Stimulated activated naive CD4-positive, alpha-beta T cell treated with Interleukin-2 at 50 U/mL for 16 hours (primary cell): ENCODE data around the gene LIPI.
"Not testable (repeated sequence)": the region's sequence is repeated elsewhere in the genome, so short reads cannot be mapped to it uniquely, and the experiment has no call there.

Experiments used
- DNase-seq: peaks from one replicate; lab custom pipeline; 2025; lab: John Stamatoyannopoulos, UW

LIPI gene

GRCh38 chr21:14116080-14116481 is 94.7 kb downstream of the LIPI start:
- no peak for DNase-seq

DNA sequence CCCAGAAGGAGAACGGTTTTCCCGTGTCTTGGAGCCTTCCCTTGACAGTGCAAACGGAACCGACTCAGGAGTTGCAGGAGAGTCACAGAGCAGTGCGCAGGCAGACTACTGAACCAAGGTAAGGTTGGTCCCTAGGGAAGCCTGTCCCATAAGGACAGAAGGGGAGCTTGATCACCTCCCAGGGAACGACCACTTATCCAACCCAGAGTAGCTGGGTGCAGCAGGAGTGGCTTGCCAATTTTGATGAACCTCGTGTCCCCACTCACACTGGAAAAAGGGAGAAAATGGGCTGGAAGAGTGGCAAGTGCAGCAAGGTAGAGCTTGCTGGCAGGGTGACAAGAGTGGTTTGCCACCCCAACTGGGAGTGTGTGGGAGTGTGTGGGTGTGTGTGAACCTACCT is 95.1 kb downstream of the LIPI start:
- no peak for DNase-seq

- DNase-seq: no peak
These were observed 96.5 kb downstream of the LIPI start for GRCh38 chr21:14114251-14114650.

DNA sequence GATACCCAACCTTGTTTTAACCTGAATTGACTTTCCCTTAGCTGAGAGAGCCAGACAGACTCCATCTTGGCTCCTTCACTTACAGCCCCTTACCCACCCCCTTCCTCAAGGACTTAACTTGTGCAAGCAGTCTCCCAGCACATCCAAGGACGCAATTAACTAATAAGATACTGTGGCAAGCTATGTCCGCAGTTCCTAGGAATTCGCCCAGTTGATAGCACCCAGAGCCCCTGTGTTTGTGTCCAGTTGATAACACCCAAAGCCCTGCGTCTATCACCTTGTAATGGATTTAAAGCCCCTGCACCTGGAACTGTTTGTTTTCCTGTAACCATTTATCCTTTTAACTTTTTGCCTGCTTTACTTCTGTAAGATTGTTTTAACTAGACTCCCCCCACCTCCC is 106.2 kb downstream of the LIPI start:
- DNase-seq: not testable (repeated sequence)

DNA sequence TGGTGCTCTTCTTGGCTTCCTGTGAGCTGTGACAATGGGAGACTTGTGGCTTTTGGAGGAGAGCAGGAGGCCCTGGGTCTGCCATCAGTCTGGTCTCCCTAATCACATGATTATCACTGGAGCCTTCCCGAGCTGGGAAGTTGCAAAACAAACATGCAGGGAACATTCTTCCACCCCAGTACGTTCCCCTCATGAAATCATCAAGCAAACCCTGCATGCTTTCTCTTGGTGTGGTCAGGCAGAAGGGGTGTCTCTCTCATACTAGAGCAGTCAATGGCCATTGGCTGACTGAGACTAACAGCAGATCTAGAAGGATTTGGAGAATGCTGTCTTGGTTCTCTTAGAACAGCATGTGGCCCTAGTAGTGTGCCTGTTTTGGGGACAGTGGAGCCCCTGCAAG is 111.2 kb downstream of the LIPI start:
- no peak for DNase-seq

DNA sequence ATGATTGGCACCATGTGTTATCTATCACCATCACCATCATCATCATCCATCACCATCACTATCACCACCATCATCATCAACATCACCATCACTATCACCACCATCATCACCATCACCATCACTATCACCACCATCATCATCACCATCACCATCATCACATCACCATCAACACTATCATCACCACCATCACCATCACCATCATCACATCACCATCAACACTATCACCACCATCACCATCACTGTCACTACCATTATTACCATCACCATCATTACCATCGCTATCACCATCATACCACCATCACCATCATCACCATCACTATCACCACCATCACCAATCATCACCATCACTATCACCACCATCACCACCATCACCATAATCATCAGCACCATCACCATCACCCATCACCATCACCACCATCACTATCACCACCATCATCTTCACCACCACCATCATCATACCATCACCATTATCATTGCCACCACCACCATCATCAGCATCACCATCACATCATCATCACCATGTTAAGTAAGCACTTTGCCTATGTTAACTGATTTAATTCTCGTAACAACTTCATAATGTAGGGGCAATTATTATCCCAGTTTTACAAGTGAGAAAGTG is 112.8 kb downstream of the LIPI start:
- DNase-seq: no peak

- DNase-seq: no peak
These were observed 114.2 kb downstream of the LIPI start for GRCh38 chr21:14096577-14096976.

- no peak for DNase-seq
These were observed 114.6 kb downstream of the LIPI start for GRCh38 chr21:14096172-14096571.

GRCh38 chr21:14095056-14095455 is 115.7 kb downstream of the LIPI start:
- no peak for DNase-seq

GRCh38 chr21:14092834-14093560 is 117.8 kb downstream of the LIPI start:
- no peak for DNase-seq

- not testable (repeated sequence) for DNase-seq
These were observed 120.6 kb downstream of the LIPI start for GRCh38 chr21:14090184-14090583.

GRCh38 chr21:14088391-14088790 is 122.4 kb downstream of the LIPI start:
- no peak for DNase-seq

GRCh38 chr21:14086553-14086952 is 124.2 kb downstream of the LIPI start:
- no peak for DNase-seq

- no peak for DNase-seq
These were observed 126.1 kb downstream of the LIPI start for GRCh38 chr21:14084701-14085100.

GRCh38 chr21:14084068-14084501 is 126.7 kb downstream of the LIPI start:
- no peak for DNase-seq

GRCh38 chr21:14080764-14081096 is 130.0 kb downstream of the LIPI start:
- DNase-seq: no peak

DNA sequence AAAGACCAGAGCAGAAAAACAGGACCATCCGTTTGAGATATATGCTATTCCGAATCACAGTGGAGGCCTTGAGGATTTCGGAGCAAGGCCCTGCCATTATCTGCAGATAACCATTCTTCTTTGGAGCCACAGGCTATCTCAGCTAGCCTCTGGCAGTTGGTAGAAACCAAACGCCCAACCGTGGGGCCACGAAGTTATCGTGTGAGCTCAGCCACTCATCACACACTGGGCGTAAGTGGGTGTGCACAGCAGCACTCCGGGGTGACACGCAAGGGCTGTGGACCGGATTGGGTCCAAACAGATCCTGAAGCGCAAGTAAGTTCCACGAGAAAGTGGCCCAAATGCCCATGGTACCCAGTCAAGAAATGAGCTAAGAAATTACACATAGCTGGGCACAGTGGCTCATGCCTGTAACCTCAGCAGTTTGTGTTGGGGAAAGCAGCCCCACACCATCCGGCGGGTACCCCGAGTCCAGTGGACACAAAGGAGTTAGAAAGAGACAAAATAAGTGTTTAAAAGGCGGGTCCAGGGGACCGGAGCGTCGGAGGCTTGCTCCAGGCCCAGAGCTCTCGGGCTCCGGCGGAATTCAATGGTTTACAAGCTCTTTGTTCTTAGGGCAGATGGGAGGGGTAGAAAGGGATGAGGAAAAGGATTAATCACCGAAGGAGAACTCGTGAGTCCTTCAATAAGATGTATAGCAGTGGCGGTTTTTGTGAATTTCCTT is 130.6 kb downstream of the LIPI start:
- DNase-seq: no peak

DNA sequence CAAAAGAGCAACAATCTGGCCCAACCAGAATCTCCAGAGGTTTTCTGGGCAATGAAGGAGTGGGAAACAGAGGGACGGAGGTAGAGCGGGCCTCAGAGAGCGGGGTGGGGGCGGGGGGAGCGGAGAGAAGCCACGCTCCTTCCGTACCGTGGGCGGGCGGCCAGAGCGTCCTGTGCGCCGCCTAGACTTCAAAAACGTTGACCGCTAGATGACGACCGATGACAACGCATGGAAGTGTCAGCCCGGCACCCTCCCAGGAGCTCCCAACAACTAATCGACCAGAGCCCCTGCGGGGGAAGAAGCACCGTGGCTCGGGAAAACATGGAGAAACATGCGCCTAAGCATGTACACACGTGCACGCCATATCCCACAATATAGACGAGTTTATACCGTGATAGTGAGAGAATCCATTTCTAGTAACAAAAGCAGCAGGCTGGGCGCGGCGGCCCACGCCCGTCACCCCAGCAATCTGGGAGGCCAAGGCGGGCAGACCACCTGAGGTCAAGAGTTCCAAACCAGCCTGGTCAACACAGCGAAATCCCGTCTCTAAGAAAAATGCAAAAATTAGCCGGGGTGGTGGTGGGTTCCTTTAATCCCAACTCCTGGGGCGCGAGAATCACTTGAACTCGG is 131.9 kb downstream of the LIPI start:
- no peak for DNase-seq

GRCh38 chr21:14076143-14076806 is 134.5 kb downstream of the LIPI start:
- DNase-seq: no peak

DNA sequence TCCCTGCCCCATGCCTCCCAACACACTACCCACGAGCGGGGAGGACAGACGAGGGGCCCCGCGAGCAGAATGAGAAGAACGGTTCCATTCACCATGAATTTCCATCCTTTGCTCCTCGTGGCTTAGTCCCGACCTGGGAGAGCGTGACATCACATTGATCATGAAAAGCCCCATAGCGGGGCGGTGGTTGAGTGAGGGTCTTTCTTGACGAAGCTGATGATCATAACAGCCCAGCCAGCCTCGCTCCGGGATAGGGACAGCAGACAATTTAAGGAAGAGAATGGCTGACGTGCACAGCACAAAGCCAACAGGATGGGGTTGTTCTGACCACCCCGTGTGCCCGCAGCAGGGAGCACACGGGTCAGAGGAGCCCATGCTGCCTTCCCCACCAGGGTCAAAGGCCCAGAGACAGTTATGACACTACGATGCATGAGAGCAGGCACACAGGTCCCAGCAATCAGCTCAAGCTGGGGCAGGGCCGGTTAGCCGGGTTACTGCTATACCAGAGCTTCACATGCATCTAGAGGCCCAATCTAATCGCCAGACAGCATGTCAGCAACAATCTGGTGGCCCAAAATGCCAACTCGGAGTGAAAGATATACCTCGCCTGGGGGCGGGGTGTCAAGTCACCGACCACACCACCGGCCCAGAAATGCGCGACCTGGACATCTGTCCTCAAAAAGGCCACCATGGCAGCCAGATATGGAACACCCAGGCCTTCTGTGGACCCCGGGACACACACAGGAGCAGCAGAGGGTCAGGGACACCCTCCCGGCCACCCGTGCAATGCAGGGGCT is 135.2 kb downstream of the LIPI start:
- DNase-seq: no peak

- no peak for DNase-seq
These were observed 136.6 kb downstream of the LIPI start for GRCh38 chr21:14074177-14074576.
